Neural cell (in vitro differentiated cells): ENCODE measurements around the gene TAP1. TPM values are rescaled to one million over a fixed set of nuclear protein-coding genes. Genes with fewer than 3 reads are reported as not detected.

Source experiments
- H2AFZ ChIP-seq: fragments of 200-600, 300-800 bp; sonication (generic), shearing (Covaris generic); 2 replicates; pipeline ENCODE4 v1.6.0; 2014; ENCODE audit warnings: low read depth, mild to moderate bottlenecking, antibody characterized with exemption, low read length, moderate library complexity
- H3F3A ChIP-seq: fragments of 200-600 bp; shearing (Covaris generic); 2 replicates; pipeline ENCODE4 v1.6.1; 2016; ENCODE audit warnings: mild to moderate bottlenecking, moderate library complexity, mixed read lengths, antibody characterized with exemption, low read length; ENCODE audit not compliant: insufficient read depth, poor library complexity, severe bottlenecking
- H3K27ac ChIP-seq: fragments of 200-600, 300-800 bp; sonication (generic), shearing (Covaris generic); 2 replicates; pipeline ENCODE4 v1.5.1; 2014; ENCODE audit warnings: mild to moderate bottlenecking, low read length, moderate library complexity
- H3K27me3 ChIP-seq: fragments of 300-800, 200-600 bp; sonication (generic), shearing (Covaris generic); 2 replicates; pipeline ENCODE4 v1.6.0; 2014; ENCODE audit warnings: mild to moderate bottlenecking, low read depth, low read length, moderate library complexity; ENCODE audit not compliant: insufficient read depth
- H3K36me3 ChIP-seq: fragments of 300-800, 200-600 bp; sonication (generic), shearing (Covaris generic); 2 replicates; pipeline ENCODE4 v1.5.1; 2014; ENCODE audit warnings: mild to moderate bottlenecking, antibody characterized with exemption, low read length, moderate library complexity; ENCODE audit not compliant: insufficient read depth
- H3K4me2 ChIP-seq: fragments of 300-800, 200-600 bp; sonication (generic), shearing (Covaris generic); 2 replicates; pipeline ENCODE4 v1.6.0; 2014; ENCODE audit warnings: mild to moderate bottlenecking, low read length
- H3K4me3 ChIP-seq: fragments of 300-800, 200-600 bp; sonication (generic), shearing (Covaris generic); 2 replicates; pipeline ENCODE4 v1.5.1; 2014; ENCODE audit warnings: mild to moderate bottlenecking, low read length, moderate library complexity
- H3K79me2 ChIP-seq: fragments of 200-600 bp; shearing (Covaris generic); replicated peaks from 2 replicates; pipeline ENCODE4 v1.6.0; 2014; ENCODE audit warnings: mild to moderate bottlenecking, low read length, moderate library complexity; ENCODE audit not compliant: insufficient read depth
- H3K9ac ChIP-seq: fragments of 300-800, 200-600 bp; sonication (generic), shearing (Covaris generic); 2 replicates; pipeline ENCODE4 v1.6.1; 2016; ENCODE audit warnings: mild to moderate bottlenecking, low read length, mixed read lengths
- H3K9me2 ChIP-seq: fragments of 200-600 bp; shearing (Covaris generic); 2 replicates; pipeline ENCODE4 v1.6.1; 2016; ENCODE audit warnings: mild to moderate bottlenecking, low read length, mixed read lengths; ENCODE audit not compliant: insufficient read depth
- H3K9me3 ChIP-seq: fragments of 200-600, 300-800 bp; sonication (generic), shearing (Covaris generic); 2 replicates; pipeline ENCODE4 v1.6.1; 2016; ENCODE audit warnings: mild to moderate bottlenecking, mixed run types, low read length, moderate library complexity, mixed read lengths
- H4K20me1 ChIP-seq: fragments of 200-600 bp; shearing (Covaris generic); 2 replicates; pipeline ENCODE4 v1.6.1; 2016; ENCODE audit warnings: mild to moderate bottlenecking, mixed run types; ENCODE audit not compliant: insufficient read depth
- CTCF ChIP-seq: fragments of 450-650 bp; IDR thresholded peaks from 2 replicates; pipeline ENCODE4 v1.5.1; 2014; ENCODE audit warnings: antibody characterized with exemption, mild to moderate bottlenecking, moderate library complexity; ENCODE audit not compliant: poor library complexity, severe bottlenecking
- EP300 ChIP-seq: fragments of 450-650 bp; conservative IDR thresholded peaks from 2 replicates; pipeline ENCODE4 v1.6.1; 2014; ENCODE audit warnings: antibody characterized with exemption, mild to moderate bottlenecking, moderate library complexity; ENCODE audit not compliant: poor library complexity, severe bottlenecking
- EZH2 ChIP-seq: fragments of 200-600, 300-800 bp; shearing (Covaris generic), sonication (generic); IDR thresholded peaks from 2 replicates; pipeline ENCODE4 v1.6.1; 2014; ENCODE audit warnings: antibody characterized with exemption, low read length, borderline replicate concordance, mild to moderate bottlenecking; ENCODE audit not compliant: insufficient read depth, poor library complexity, severe bottlenecking
- MXI1 ChIP-seq: fragments of 450-650 bp; conservative IDR thresholded peaks from 2 replicates; pipeline ENCODE4 v1.6.1; 2014; ENCODE audit warnings: antibody characterized with exemption, mild to moderate bottlenecking; ENCODE audit not compliant: poor library complexity, severe bottlenecking
- POLR2AphosphoS5 ChIP-seq: IDR thresholded peaks from 2 replicates; pipeline ENCODE4 v1.6.1; 2012
- RAD21 ChIP-seq: fragments of 450-650 bp; conservative IDR thresholded peaks from 2 replicates; pipeline ENCODE4 v1.6.1; 2014; ENCODE audit warnings: antibody characterized with exemption, mild to moderate bottlenecking, moderate library complexity
- REST ChIP-seq: IDR thresholded peaks from 2 replicates; pipeline ENCODE4 v1.6.1; 2012; ENCODE audit warnings: borderline replicate concordance
- SMC3 ChIP-seq: fragments of 450-650 bp; conservative IDR thresholded peaks from 2 replicates; pipeline ENCODE4 v1.6.1; 2014; ENCODE audit warnings: antibody characterized with exemption, mild to moderate bottlenecking, moderate library complexity; ENCODE audit not compliant: poor library complexity
- TAF1 ChIP-seq: IDR thresholded peaks from 2 replicates; pipeline ENCODE4 v1.6.1; 2012; ENCODE audit warnings: low read depth
- polyA plus RNA-seq: library from polyadenylated mRNA; depleted of rRNA; stranded (reverse); fragments of >200 nt; gene quantifications from 2 replicates; pipeline ENCODE4 v1.2.3, GENCODE V29; 2014

TAP1 gene
- polyA plus RNA-seq, 1 donor from 2014 or later = not detected

- Histone ChIP-seq H3K4me2 (no peak overlapping the region), H3K27ac (no peak overlapping the region), H3F3A (no peaks in the 10 kb centered on the region), H4K20me1 (no peaks in the 10 kb centered on the region), H3K4me3 (no peak overlapping the region), H3K9ac (no peak overlapping the region), H2AFZ (no peak overlapping the region), H3K79me2 (no peaks in the 10 kb centered on the region), H3K9me3 (no peaks in the 10 kb centered on the region), H3K27me3 (no peaks in the 10 kb centered on the region), H3K9me2 (no peaks in the 10 kb centered on the region), H3K36me3 (no peaks in the 10 kb centered on the region)
- TF ChIP-seq CTCF = no peak
- TF ChIP-seq REST = no peak
- TF ChIP-seq MXI1 = no peak
- TF ChIP-seq EP300 = no peak
- TF ChIP-seq SMC3 = no peak
- no peak for TF ChIP-seq TAF1
- TF ChIP-seq POLR2AphosphoS5 = no peak
- no peak for TF ChIP-seq EZH2
- no peak for TF ChIP-seq RAD21
Observed at GRCh38 chr6:32799740-32800139, 53.8 kb downstream of the TAP1 start.

GRCh38 chr6:32799168-32799567 lies 54.3 kb downstream of the TAP1 start:
- Histone ChIP-seq H3K36me3 (no peaks in the 10 kb centered on the region), H3K9me2 (no peaks in the 10 kb centered on the region), H3K4me2 (no peak overlapping the region), H3K79me2 (no peaks in the 10 kb centered on the region), H3K27me3 (no peaks in the 10 kb centered on the region), H3K9ac (no peak overlapping the region), H4K20me1 (no peaks in the 10 kb centered on the region), H3K27ac (no peak overlapping the region), H2AFZ (no peak overlapping the region), H3K4me3 (no peak overlapping the region), H3F3A (no peaks in the 10 kb centered on the region), H3K9me3 (no peaks in the 10 kb centered on the region)
- no peak for TF ChIP-seq POLR2AphosphoS5
- TF ChIP-seq SMC3 = no peak
